Left lung (tissue), 10 donors: ENCODE data around the gene DGKD. TPM values are rescaled to one million over a fixed set of nuclear protein-coding genes. Genes with fewer than 3 reads are reported as not detected.

ENCODE experiments used
- ATAC-seq: fragments of 200-7000 bp; cut with Tn5 transposase; one replicate; pipeline ENCODE4 v1.9.1; 2020; ENCODE audit warnings: moderate library complexity
- DNase-seq, 4 donors: peaks; one replicate each; pipeline ENCODE4 v3.0.0-alpha.2; 2013 to 2020
- H3K27ac ChIP-seq, 2 donors: fragments of 200-600 bp; sonication (generic) in 1 of 2; one replicate each; pipeline versions ENCODE4 v1.5.0 to v1.8.0; 2020 to 2021
- H3K27me3 ChIP-seq, 2 donors: fragments of 200-600 bp; sonication (generic) in 1 of 2; one replicate each; pipeline versions ENCODE4 v1.5.0 to v1.8.0; 2020 to 2021
- H3K36me3 ChIP-seq, 2 donors: fragments of 200-600 bp; sonication (generic) in 1 of 2; one replicate each; pipeline versions ENCODE4 v1.5.0 to v1.8.0; 2020 to 2021
- H3K4me1 ChIP-seq, 2 donors: fragments of 200-600 bp; one replicate each; pipeline ENCODE4 v1.8.0; 2021
- H3K4me3 ChIP-seq, 2 donors: fragments of 200-600 bp; sonication (generic) in 1 of 2; one replicate each; pipeline versions ENCODE4 v1.5.0 to v1.8.0; 2020 to 2021; ENCODE audit warnings: mild to moderate bottlenecking in 1 of 2
- H3K9me3 ChIP-seq, 2 donors: fragments of 200-600 bp; sonication (generic) in 1 of 2; one replicate each; pipeline versions ENCODE4 v1.5.0 to v1.8.0; 2020 to 2021
- CTCF ChIP-seq, 2 donors: fragments of 200-600 bp; sonication (generic) in 1 of 2; IDR thresholded peaks; one replicate each; pipeline versions ENCODE4 v1.5.0 to v1.8.0; 2021; ENCODE audit warnings: antibody characterized with exemption in 2 of 2
- intact Hi-C, 2 donors: fragments of 100-400 bp; cut with DNase I; formaldehyde crosslinking; loops; one replicate each; pipeline versions ENCODE4 v1.11.2 to v1.14.2; 2022
- polyA plus RNA-seq, 6 donors: library from polyadenylated mRNA; unstranded; fragments of 120-200 nt; gene quantifications; one replicate each; pipeline ENCODE4 v1.2.1, GENCODE V29; 2013; ENCODE audit not compliant: insufficient read length in 6 of 6
- total RNA-seq, 2 donors: library from RNA; stranded (reverse); fragmentation: NEBNext Ultra II Directional; extraction: Animal tissue kit (Norgen Biotek cat#: 25700); gene quantifications; one replicate each; pipeline ENCODE4 v1.2.1, GENCODE V29; 2021
- donor health status: DM: no; HTN: yes; CAD: no.
- donor health status: DM: no; HTN: no; CAD: no.

Gene DGKD
- total and polyA plus RNA-seq, 8 donors, result 22.9 to 98.0 (median 32.6) TPM

- H3K9me3 ChIP-seq, result no peaks in the 10 kb centered on the region
- peaks cover 21 to 53% of the 10 kb centered on the region in 2 donors for H3K4me1 ChIP-seq
- no peak overlapping the region for H3K4me3 ChIP-seq
- ATAC-seq (no peak), DNase-seq (no peak)
- H3K27me3 ChIP-seq, result no peaks in the 10 kb centered on the region
- TF ChIP-seq CTCF (IDR thresholded peaks at IDR 0.05), result no peak
- peaks cover 0 to 1% of the 10 kb centered on the region in 2 donors for H3K36me3 ChIP-seq
- intact Hi-C loops, result no loop called here
- no peak overlapping the region for H3K27ac ChIP-seq
These were observed 29.7 kb downstream of the DGKD start for GRCh38 chr2:233384015-233384414.

- ATAC-seq, result peak; percentile 39
- intact Hi-C loops, result no loop called here
- peaks cover 0 to 11% of the 10 kb centered on the region in 2 donors for H3K36me3 ChIP-seq
These were observed 30.7 kb downstream of the DGKD start for GRCh38 chr2:233384811-233385488.

GRCh38 chr2:233385489-233386044 lies 31.3 kb downstream of the DGKD start:
- Histone ChIP-seq H3K27me3 (no peaks in the 10 kb centered on the region), H3K27ac (no peak overlapping the region), H3K36me3 (peaks cover 0 to 17% of the 10 kb centered on the region in 2 donors), H3K9me3 (no peaks in the 10 kb centered on the region), H3K4me1 (peaks cover 21 to 53% of the 10 kb centered on the region in 2 donors), H3K4me3 (no peak overlapping the region)
- ATAC-seq (no peak), DNase-seq (peak in 2 of 4 donors; percentile 10 to 21)
- intact Hi-C loops, result no loop called here
- TF ChIP-seq CTCF (IDR thresholded peaks at IDR 0.05), result no peak

More at GRCh38 chr2:233384811-233385488, 30.7 kb downstream of the DGKD start:
- no peak for TF ChIP-seq CTCF (IDR thresholded peaks at IDR 0.05)
- H3K27me3 ChIP-seq, result no peaks in the 10 kb centered on the region
- peak in 1 of 4 donors; percentile 50 for DNase-seq
- no peaks in the 10 kb centered on the region for H3K9me3 ChIP-seq
- H3K4me1 ChIP-seq, result peaks cover 21 to 53% of the 10 kb centered on the region in 2 donors
- H3K4me3 ChIP-seq, result no peak overlapping the region
- H3K27ac ChIP-seq, result no peak overlapping the region

- TF ChIP-seq CTCF (IDR thresholded peaks at IDR 0.05), result no peak
- peaks cover 0 to 26% of the 10 kb centered on the region in 2 donors for H3K36me3 ChIP-seq
- peak in 2 of 4 donors; percentile 16 to 25 for DNase-seq
- H3K27ac ChIP-seq, result peak overlapping the region in 1 of 2 donors; percentile 89
- intact Hi-C loops, result no loop called here
- H3K4me1 ChIP-seq, result peaks cover 21 to 45% of the 10 kb centered on the region in 2 donors
- no peak overlapping the region for H3K4me3 ChIP-seq
- no peaks in the 10 kb centered on the region for H3K9me3 ChIP-seq
- H3K27me3 ChIP-seq, result no peaks in the 10 kb centered on the region
- peak; percentile 57 for ATAC-seq
These were observed 32.2 kb downstream of the DGKD start for GRCh38 chr2:233386382-233387041.

DNA sequence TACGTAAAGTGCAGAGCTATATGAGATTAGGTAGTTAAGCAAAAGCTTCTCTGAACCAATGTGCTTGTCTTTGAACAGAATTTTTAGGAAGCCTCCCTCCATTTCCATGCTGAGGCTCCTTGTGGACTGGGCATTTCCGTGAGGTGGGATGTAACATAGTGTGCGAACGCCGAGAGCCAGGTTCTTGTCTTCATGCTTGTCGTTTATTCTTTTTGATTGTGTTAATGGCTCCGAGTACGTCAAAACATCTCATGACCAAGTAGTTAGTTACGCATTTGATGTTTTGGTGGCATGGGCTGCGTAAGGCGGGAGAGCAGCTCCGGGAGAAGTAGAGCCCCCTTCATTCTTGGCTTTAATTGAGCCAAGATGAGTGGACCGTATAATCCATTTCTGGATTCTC lies 32.9 kb downstream of the DGKD start:
- no peaks in the 10 kb centered on the region for H3K27me3 ChIP-seq
- TF ChIP-seq CTCF (IDR thresholded peaks at IDR 0.05), result no peak
- H3K4me1 ChIP-seq, result peaks cover 21 to 38% of the 10 kb centered on the region in 2 donors
- H3K9me3 ChIP-seq, result no peaks in the 10 kb centered on the region
- DNase-seq (no peak), ATAC-seq (peak; percentile 30)
- peak overlapping the region; percentile 3 to 89 for H3K27ac ChIP-seq
- no peak overlapping the region for H3K4me3 ChIP-seq
- intact Hi-C loops, result no loop called here
- H3K36me3 ChIP-seq, result peaks cover 0 to 34% of the 10 kb centered on the region in 2 donors
